ENCODE measurements around the gene PLPP7.

Gene PLPP7

GRCh38 chr9:131299961-131300347 lies 10.4 kb downstream of the PLPP7 start:
- H3K27me3 ChIP-seq, result no peaks in the 10 kb centered on the region
- no peaks in the 10 kb centered on the region for H3K36me3 ChIP-seq
- no peaks in the 10 kb centered on the region for H3K9me3 ChIP-seq
- no peak overlapping the region for H3K4me3 ChIP-seq (ENCODE audit: low read depth in 1 of 2, low read length in 1 of 2)
- no peaks in the 10 kb centered on the region for H3K4me1 ChIP-seq (ENCODE audit: control insufficient read depth in 1 of 2, insufficient read depth in 1 of 2, low read depth in 1 of 2, low read length in 1 of 2)
- no peak for TF ChIP-seq CTCF (IDR thresholded peaks at IDR 0.05)
- no peak overlapping the region for H3K27ac ChIP-seq

- H3K9me3 ChIP-seq, result no peaks in the 10 kb centered on the region
- H3K27ac ChIP-seq, result no peak overlapping the region
- no peak overlapping the region for H3K4me3 ChIP-seq (ENCODE audit: low read depth in 1 of 2, low read length in 1 of 2)
- no peaks in the 10 kb centered on the region for H3K27me3 ChIP-seq
- TF ChIP-seq CTCF (IDR thresholded peaks at IDR 0.05), result no peak
- H3K36me3 ChIP-seq, result no peaks in the 10 kb centered on the region
- H3K4me1 ChIP-seq (ENCODE audit: control insufficient read depth in 1 of 2, insufficient read depth in 1 of 2, low read depth in 1 of 2, low read length in 1 of 2), result no peaks in the 10 kb centered on the region
Measured at GRCh38 chr9:131300444-131300843, 10.9 kb downstream of the PLPP7 start.

GRCh38 chr9:131302244-131303075 lies 12.9 kb downstream of the PLPP7 start:
- Histone ChIP-seq H3K4me3 (ENCODE audit: low read depth in 1 of 2, low read length in 1 of 2) (no peak overlapping the region), H3K27ac (no peak overlapping the region), H3K36me3 (no peaks in the 10 kb centered on the region), H3K9me3 (no peaks in the 10 kb centered on the region), H3K4me1 (ENCODE audit: control insufficient read depth in 1 of 2, insufficient read depth in 1 of 2, low read depth in 1 of 2, low read length in 1 of 2) (no peaks in the 10 kb centered on the region), H3K27me3 (no peaks in the 10 kb centered on the region)
- TF ChIP-seq CTCF (IDR thresholded peaks at IDR 0.05), result no peak

GRCh38 chr9:131303381-131304321 lies 14.1 kb downstream of the PLPP7 start:
- H3K4me1 ChIP-seq (ENCODE audit: control insufficient read depth in 1 of 2, insufficient read depth in 1 of 2, low read depth in 1 of 2, low read length in 1 of 2), result no peaks in the 10 kb centered on the region
- no peak overlapping the region for H3K4me3 ChIP-seq (ENCODE audit: low read depth in 1 of 2, low read length in 1 of 2)
- H3K36me3 ChIP-seq, result no peaks in the 10 kb centered on the region
- no peak for TF ChIP-seq CTCF (IDR thresholded peaks at IDR 0.05)
- no peak overlapping the region for H3K27ac ChIP-seq
- no peaks in the 10 kb centered on the region for H3K9me3 ChIP-seq
- no peaks in the 10 kb centered on the region for H3K27me3 ChIP-seq

GRCh38 chr9:131304676-131305355 lies 15.3 kb downstream of the PLPP7 start:
- H3K36me3 ChIP-seq, result no peaks in the 10 kb centered on the region
- H3K27ac ChIP-seq, result no peak overlapping the region
- no peak overlapping the region for H3K4me3 ChIP-seq (ENCODE audit: low read depth in 1 of 2, low read length in 1 of 2)
- no peak for TF ChIP-seq CTCF (IDR thresholded peaks at IDR 0.05)
- H3K27me3 ChIP-seq, result no peaks in the 10 kb centered on the region
- no peaks in the 10 kb centered on the region for H3K9me3 ChIP-seq
- no peaks in the 10 kb centered on the region for H3K4me1 ChIP-seq (ENCODE audit: control insufficient read depth in 1 of 2, insufficient read depth in 1 of 2, low read depth in 1 of 2, low read length in 1 of 2)

Data from neutrophil (primary cell).